ENCODE measurements around the gene CCDC12. TPM values are rescaled to one million over a fixed set of nuclear protein-coding genes. Genes with fewer than 3 reads are reported as not detected.
A peak's percentile ranks its signal among the peaks of the same experiment; 100 is the strongest.

Gene CCDC12
- total and polyA plus RNA-seq, 12 donors = 33.2 to 145 (median 70.0) TPM

DNA sequence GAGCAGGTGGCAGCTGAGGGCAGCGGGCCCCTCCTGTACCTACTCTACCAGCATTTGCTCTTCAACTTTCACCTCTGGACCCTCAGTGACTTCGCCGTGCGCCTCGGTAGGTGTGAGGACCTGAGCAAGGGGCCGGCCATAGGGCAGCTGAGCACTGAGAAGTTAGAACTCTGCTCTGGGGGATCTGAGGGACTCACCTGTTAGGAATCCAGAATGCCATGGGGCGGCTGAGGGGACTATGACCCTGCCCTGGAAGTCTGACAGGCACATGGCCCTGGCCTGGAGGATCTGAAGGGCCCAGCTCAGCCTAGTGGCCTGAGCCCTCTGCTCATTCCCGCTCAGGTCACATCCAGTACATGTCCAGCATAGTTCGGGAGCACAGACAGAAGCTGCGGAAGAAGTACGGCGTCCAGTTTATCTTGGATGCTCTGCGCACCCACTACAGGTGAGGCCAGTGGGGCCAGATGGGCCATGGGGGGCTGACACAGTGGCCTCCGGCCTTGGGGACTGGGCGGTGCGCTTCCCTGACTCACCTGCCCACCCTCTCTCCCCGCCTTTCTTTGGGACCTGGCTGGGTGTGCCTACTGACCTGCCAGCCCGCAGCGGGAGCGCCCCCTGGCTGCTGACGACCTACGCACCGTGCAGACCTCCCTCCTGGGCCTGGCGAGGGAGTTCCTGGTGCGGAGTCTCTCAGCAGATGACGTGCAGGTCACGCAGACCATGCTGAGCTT is 21.7 kb upstream of the CCDC12 start:
- Histone ChIP-seq H3K27ac (no peak overlapping the region), H3K9me3 (replicated peaks in 1 of 3) (no peaks in the 10 kb centered on the region), H3K36me3 (replicated peaks in 1 of 2) (peaks cover 0 to 26% of the 10 kb centered on the region in 2 donors), H3K4me3 (no peak overlapping the region), H3K4me1 (replicated peaks in 1 of 2) (peaks cover 0 to 8% of the 10 kb centered on the region in 2 donors), H3K27me3 (no peaks in the 10 kb centered on the region)
- no peak for TF ChIP-seq POLR2A (IDR thresholded peaks at IDR 0.05)
- TF ChIP-seq, protein P1, sequence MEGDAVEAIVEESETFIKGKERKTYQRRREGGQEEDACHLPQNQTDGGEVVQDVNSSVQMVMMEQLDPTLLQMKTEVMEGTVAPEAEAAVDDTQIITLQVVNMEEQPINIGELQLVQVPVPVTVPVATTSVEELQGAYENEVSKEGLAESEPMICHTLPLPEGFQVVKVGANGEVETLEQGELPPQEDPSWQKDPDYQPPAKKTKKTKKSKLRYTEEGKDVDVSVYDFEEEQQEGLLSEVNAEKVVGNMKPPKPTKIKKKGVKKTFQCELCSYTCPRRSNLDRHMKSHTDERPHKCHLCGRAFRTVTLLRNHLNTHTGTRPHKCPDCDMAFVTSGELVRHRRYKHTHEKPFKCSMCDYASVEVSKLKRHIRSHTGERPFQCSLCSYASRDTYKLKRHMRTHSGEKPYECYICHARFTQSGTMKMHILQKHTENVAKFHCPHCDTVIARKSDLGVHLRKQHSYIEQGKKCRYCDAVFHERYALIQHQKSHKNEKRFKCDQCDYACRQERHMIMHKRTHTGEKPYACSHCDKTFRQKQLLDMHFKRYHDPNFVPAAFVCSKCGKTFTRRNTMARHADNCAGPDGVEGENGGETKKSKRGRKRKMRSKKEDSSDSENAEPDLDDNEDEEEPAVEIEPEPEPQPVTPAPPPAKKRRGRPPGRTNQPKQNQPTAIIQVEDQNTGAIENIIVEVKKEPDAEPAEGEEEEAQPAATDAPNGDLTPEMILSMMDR (IDR thresholded peaks at IDR 0.05) = peak; percentile 83 to 93 (median 90)
- intact Hi-C loops (cut with DNase I) = loop anchor here (5.0 to 10.0 kb wide), 2 partner anchors 76 to 293 kb away; partner anchors contain the start of gene TMIE (in 1 of the 2)
- peak; percentile 84 to 93 (median 89) for DNase-seq
- WGBS, 4 donors = 61 to 98% (median 62%) methylated on average over 7 to 27 of the region's 27 CpGs

DNA sequence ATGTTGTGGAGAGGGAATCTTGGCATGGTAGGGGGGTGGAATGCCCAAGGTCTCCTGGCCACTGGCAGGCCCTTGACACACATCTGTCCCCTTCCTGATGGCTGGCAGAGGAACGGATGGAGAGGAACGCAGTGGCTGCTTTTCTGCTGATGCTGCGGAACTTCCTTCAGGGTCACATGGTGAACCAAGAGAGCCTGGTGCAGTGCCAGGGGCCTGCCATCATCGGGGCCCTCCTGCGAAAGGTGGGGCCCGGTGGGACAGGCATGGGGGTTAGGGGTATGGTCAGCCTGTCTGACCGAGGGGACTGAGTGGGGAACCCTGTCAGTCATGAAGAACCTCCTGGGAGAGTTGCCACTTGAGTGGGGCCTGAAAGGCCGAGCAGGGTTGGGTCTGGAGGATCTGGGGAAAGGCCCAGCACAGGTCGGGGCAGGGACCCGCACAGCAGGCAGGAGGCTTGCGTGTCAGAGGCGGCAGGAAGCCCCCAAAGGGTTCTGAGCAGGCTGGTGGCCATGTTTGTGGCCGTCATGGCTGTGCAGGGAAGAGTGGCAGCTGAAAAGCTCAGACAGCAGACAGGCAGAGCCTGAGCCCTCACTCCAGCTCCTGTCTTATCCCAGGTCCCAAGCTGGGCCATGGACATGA is 21.0 kb upstream of the CCDC12 start:
- peaks cover 0 to 8% of the 10 kb centered on the region in 2 donors for H3K4me1 ChIP-seq (replicated peaks in 1 of 2)
- 60 to 76% (median 68%) methylated on average over 8 to 13 of the region's 13 CpGs for WGBS, 4 donors
- H3K4me3 ChIP-seq = no peak overlapping the region
- TF ChIP-seq, protein P1 (IDR thresholded peaks at IDR 0.05) = no peak
- no peak for TF ChIP-seq POLR2A (IDR thresholded peaks at IDR 0.05)
- intact Hi-C loops (cut with DNase I) = loop anchor here (5.0 to 10.0 kb wide), 2 partner anchors 75 to 293 kb away; partner anchors contain the start of gene TMIE (in 1 of the 2)
- no peaks in the 10 kb centered on the region for H3K27me3 ChIP-seq
- H3K9me3 ChIP-seq (replicated peaks in 1 of 3) = no peaks in the 10 kb centered on the region
- DNase-seq = no peak
- peaks cover 0 to 20% of the 10 kb centered on the region in 2 donors for H3K36me3 ChIP-seq (replicated peaks in 1 of 2)
- no peak overlapping the region for H3K27ac ChIP-seq

DNA sequence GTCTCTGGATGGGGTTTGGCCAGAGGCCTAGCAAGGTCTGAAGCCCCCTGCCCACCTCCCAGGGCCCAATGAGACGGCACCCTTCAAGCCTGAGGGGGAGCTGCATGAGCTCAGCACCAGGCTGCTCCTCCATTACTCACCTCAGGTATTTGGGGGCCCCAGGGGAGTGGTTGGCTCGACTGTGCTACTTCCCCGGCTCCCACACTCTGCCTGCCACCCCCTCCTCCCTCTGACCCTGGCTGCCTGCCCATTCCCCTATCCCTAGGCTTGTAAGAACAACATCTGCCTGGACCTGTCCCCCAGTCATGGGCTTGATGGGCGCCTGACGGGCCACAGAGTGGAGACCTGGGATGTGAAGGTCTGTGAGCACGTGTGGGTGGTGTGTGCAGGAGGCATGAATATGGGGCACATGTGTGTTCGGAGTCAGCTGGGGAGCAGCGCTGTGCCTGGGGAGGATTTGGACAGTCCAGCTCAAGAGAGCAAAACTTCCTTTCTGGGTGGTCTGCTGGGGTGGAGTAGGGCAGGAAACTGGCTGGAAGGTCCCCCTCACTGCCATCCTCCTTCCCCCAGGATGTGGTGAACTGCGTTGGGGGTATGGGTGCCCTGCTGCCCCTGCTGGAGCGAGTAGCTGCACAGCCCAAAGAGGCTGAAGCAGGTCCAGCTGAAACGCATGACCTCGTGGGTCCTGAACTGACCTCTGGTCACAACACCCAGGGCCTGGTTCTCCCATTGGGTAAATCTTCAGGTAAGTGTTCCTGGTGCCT is 20.3 kb upstream of the CCDC12 start:
- Histone ChIP-seq H3K4me3 (no peak overlapping the region), H3K36me3 (replicated peaks in 1 of 2) (peaks cover 0 to 13% of the 10 kb centered on the region in 2 donors), H3K4me1 (replicated peaks in 1 of 2) (peaks cover 0 to 8% of the 10 kb centered on the region in 2 donors), H3K27me3 (no peaks in the 10 kb centered on the region), H3K27ac (no peak overlapping the region), H3K9me3 (replicated peaks in 1 of 3) (no peaks in the 10 kb centered on the region)
- no peak for DNase-seq
- TF ChIP-seq, protein P1 (IDR thresholded peaks at IDR 0.05) = no peak
- no peak for TF ChIP-seq POLR2A (IDR thresholded peaks at IDR 0.05)
- 69 to 87% (median 76%) methylated on average over 7 to 12 of the region's 12 CpGs for WGBS, 4 donors
- intact Hi-C loops (cut with DNase I) = loop anchor here (5.0 to 10.0 kb wide), 2 partner anchors 75 to 292 kb away; partner anchors contain the start of gene TMIE (in 1 of the 2)

All from adrenal gland (tissue), 12 donors.